ENCODE measurements around the gene PKMYT1. TPM values are rescaled to one million over a fixed set of nuclear protein-coding genes. Genes with fewer than 3 reads are reported as not detected.

Gene PKMYT1
- polyA plus RNA-seq, 1 donor (not counting 4 experiments of a cell fraction or from before 2014, with no cell fraction given) = 6.9 TPM

GRCh38 chr16:3004319-3004718 lies 24.1 kb upstream of the PKMYT1 start:
- Histone ChIP-seq H3K4me3 (ENCODE audit: control insufficient read depth in 2 of 3, extremely low read depth in 1 of 3, insufficient read depth in 2 of 3, low read depth in 1 of 3, low read length in 3 of 3) (no peak overlapping the region), H3K9me3 (ENCODE audit: control insufficient read depth, low read depth, low read length) (no peaks in the 10 kb centered on the region), H3K27ac (ENCODE audit: control insufficient read depth, insufficient read depth, low read length) (no peak overlapping the region), H3K36me3 (ENCODE audit: control insufficient read depth in 2 of 2, extremely low read depth in 1 of 2, insufficient read depth in 2 of 2, low read length in 2 of 2) (no peaks in the 10 kb centered on the region), H3K27me3 (ENCODE audit: control insufficient read depth, extremely low read depth, insufficient read depth, low read length) (no peaks in the 10 kb centered on the region), H4K20me1 (ENCODE audit: control insufficient read depth, extremely low read depth, insufficient read depth, low read length) (no peaks in the 10 kb centered on the region), H3K79me2 (ENCODE audit: control insufficient read depth, insufficient read depth, low read length) (no peaks in the 10 kb centered on the region), H3K4me1 (ENCODE audit: control insufficient read depth, extremely low read depth, insufficient read depth, low read length) (no peaks in the 10 kb centered on the region), H2AFZ (ENCODE audit: control insufficient read depth, low read length) (no peak overlapping the region), H3K9me1 (ENCODE audit: control insufficient read depth, extremely low read depth, insufficient read depth, low read length) (no peaks in the 10 kb centered on the region), H3K9ac (ENCODE audit: control insufficient read depth, extremely low read depth, insufficient read depth, low read length) (no peak overlapping the region), H3K4me2 (ENCODE audit: control insufficient read depth, extremely low read depth, insufficient read depth, low read depth, low read length) (peak overlapping the region; percentile 22)
- no peak for FAIRE-seq
- dilution Hi-C loops (cut with MboI; ENCODE audit: extremely low pct_ligation_motif_present, low sequenced_read_pairs) = no loop called here
- no peak for TF ChIP-seq CTCF (optimal IDR thresholded peaks at IDR 0.05 in 1 of 3, IDR thresholded peaks at IDR 0.05 in 1 of 3, conservative IDR thresholded peaks at IDR 0.05 in 1 of 3; ENCODE audit: extremely low read depth in 1 of 3, insufficient read depth in 2 of 3, low read length in 3 of 3)
- TF ChIP-seq EZH2 (IDR thresholded peaks at IDR 0.05; ENCODE audit: low read length) = no peak
- DNase-seq (ENCODE audit: low read depth, low spot score) = no peak

DNA sequence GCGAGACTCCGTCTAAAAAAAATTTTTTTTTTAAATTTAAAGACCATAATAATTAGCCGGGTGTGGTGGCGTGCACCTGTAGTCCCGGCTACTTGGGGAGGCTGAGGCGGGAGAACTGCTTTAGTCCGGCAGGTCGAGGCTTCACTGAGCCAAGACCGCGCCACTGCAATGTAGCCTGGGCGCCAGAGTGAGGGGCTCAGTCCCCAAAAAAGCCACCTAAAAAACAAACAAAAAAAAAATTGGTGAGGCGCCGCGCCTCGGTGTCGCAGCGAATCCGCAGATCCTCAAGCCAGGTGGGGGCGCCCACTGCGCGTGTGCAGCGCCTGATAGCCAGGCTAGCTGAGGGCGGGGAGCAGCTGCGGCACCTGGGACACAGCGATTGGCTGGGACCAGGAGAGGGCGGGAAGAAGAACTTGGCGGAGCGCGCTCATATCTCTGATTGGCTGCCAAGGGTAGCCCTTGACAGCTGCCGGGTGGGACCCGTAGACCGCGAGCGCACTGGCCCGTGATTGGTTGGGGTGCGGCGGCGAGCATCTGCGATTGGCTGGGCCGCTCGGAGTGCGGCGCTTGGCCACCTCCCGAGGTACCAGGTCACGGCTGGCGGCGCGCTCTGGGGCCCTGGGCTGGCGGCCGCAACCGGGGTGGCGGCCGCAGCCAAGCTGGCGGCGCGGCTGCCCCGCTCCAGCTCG lies 23.5 kb upstream of the PKMYT1 start:
- Histone ChIP-seq H3K27ac (ENCODE audit: control insufficient read depth, insufficient read depth, low read length) (no peak overlapping the region), H3K4me2 (ENCODE audit: control insufficient read depth, extremely low read depth, insufficient read depth, low read depth, low read length) (peak overlapping the region; percentile 22), H3K4me3 (ENCODE audit: control insufficient read depth in 2 of 3, extremely low read depth in 1 of 3, insufficient read depth in 2 of 3, low read depth in 1 of 3, low read length in 3 of 3) (no peak overlapping the region), H3K36me3 (ENCODE audit: control insufficient read depth in 2 of 2, extremely low read depth in 1 of 2, insufficient read depth in 2 of 2, low read length in 2 of 2) (no peaks in the 10 kb centered on the region), H2AFZ (ENCODE audit: control insufficient read depth, low read length) (no peak overlapping the region), H3K9me3 (ENCODE audit: control insufficient read depth, low read depth, low read length) (no peaks in the 10 kb centered on the region), H3K4me1 (ENCODE audit: control insufficient read depth, extremely low read depth, insufficient read depth, low read length) (no peaks in the 10 kb centered on the region), H3K79me2 (ENCODE audit: control insufficient read depth, insufficient read depth, low read length) (no peaks in the 10 kb centered on the region), H3K27me3 (ENCODE audit: control insufficient read depth, extremely low read depth, insufficient read depth, low read length) (no peaks in the 10 kb centered on the region), H3K9ac (ENCODE audit: control insufficient read depth, extremely low read depth, insufficient read depth, low read length) (no peak overlapping the region), H3K9me1 (ENCODE audit: control insufficient read depth, extremely low read depth, insufficient read depth, low read length) (no peaks in the 10 kb centered on the region), H4K20me1 (ENCODE audit: control insufficient read depth, extremely low read depth, insufficient read depth, low read length) (no peaks in the 10 kb centered on the region)
- FAIRE-seq (peak; percentile 69), DNase-seq (ENCODE audit: low read depth, low spot score) (peak; percentile 97)
- TF ChIP-seq CTCF (optimal IDR thresholded peaks at IDR 0.05 in 1 of 3, IDR thresholded peaks at IDR 0.05 in 1 of 3, conservative IDR thresholded peaks at IDR 0.05 in 1 of 3; ENCODE audit: extremely low read depth in 1 of 3, insufficient read depth in 2 of 3, low read length in 3 of 3) = peak; percentile 27 to 82 (median 51)
- no peak for TF ChIP-seq EZH2 (IDR thresholded peaks at IDR 0.05; ENCODE audit: low read length)
- dilution Hi-C loops (cut with MboI; ENCODE audit: extremely low pct_ligation_motif_present, low sequenced_read_pairs) = no loop called here
